Panc1 (cell line): Measurements from ENCODE around the gene TLX1. TPM values are rescaled to one million over a fixed set of nuclear protein-coding genes. Genes with fewer than 3 reads are reported as not detected.
A peak's percentile ranks its signal among the peaks of the same experiment; 100 is the strongest.

ENCODE experiments used
- ATAC-seq: fragments of 200-7000 bp; cut with Tn5 transposase; 2 replicates; pipeline ENCODE4 v1.9.1; 2020; ENCODE audit warnings: mild to moderate bottlenecking, moderate library complexity
- BruUV-seq: library from RNA; stranded (reverse); fragments of 400-500 nt; replicated peaks from 2 replicates; lab custom pipeline; 2021; lab: Mats Ljungman, UMichigan
- CTCF ChIA-PET: fragments of 300-600 bp; sonication (Branson Sonifier 250); formaldehyde crosslinking; loops from one replicate; lab custom pipeline; 2022; ENCODE audit warnings: antibody characterized with exemption; lab: Charles Lee
- POLR2A ChIA-PET: fragments of 300-600 bp; sonication (Branson Sonifier 250); formaldehyde crosslinking; loops from one replicate; lab custom pipeline; 2022; ENCODE audit warnings: antibody characterized with exemption; lab: Charles Lee
- DNase-seq: peaks from one replicate; pipeline ENCODE4 v3.0.0-alpha.2; 2010; ENCODE audit warnings: low read depth, low spot score
- H3K27ac ChIP-seq: 2 replicates; pipeline ENCODE4 v1.5.1; 2011; ENCODE audit warnings: mild to moderate bottlenecking, low read length, inconsistent platforms
- H3K27me3 ChIP-seq: fragments of 200-500 bp; sonication (Bioruptor generic); 2 replicates; pipeline ENCODE4 v1.6.0; 2014; ENCODE audit warnings: low read length, inconsistent platforms; ENCODE audit not compliant: control insufficient read depth, insufficient read depth
- H3K36me3 ChIP-seq: fragments of 200-500 bp; sonication (Bioruptor generic); 2 replicates; pipeline ENCODE4 v1.5.1; 2014; ENCODE audit warnings: inconsistent platforms, mild to moderate bottlenecking, low read length, moderate library complexity; ENCODE audit not compliant: control insufficient read depth, insufficient read depth
- H3K4me1 ChIP-seq: 2 replicates; pipeline ENCODE4 v1.5.1; 2011; ENCODE audit warnings: inconsistent platforms, mild to moderate bottlenecking, low read length, moderate library complexity; ENCODE audit not compliant: control insufficient read depth, insufficient read depth
- H3K4me3 ChIP-seq, 2 experiments: 2 replicates each; pipeline ENCODE4 v1.5.1; 2011 to 2012; ENCODE audit warnings: low read depth in 2 of 2, low read length in 2 of 2, mild to moderate bottlenecking in 2 of 2, inconsistent platforms in 1 of 2, moderate library complexity in 1 of 2
- H3K9me3 ChIP-seq: fragments of 200-500 bp; sonication (Bioruptor generic); 2 replicates; pipeline ENCODE4 v1.5.1; 2014; ENCODE audit warnings: low read depth, mild to moderate bottlenecking, inconsistent platforms, low read length, moderate library complexity; ENCODE audit not compliant: control insufficient read depth, insufficient read depth
- CTCF ChIP-seq: fragments of 450-650 bp; IDR thresholded peaks from 2 replicates; pipeline ENCODE4 v1.5.1; 2017; ENCODE audit warnings: mild to moderate bottlenecking
- POLR2AphosphoS5 ChIP-seq: IDR thresholded peaks from 2 replicates; pipeline ENCODE4 v1.6.1; 2012; ENCODE audit warnings: mild to moderate bottlenecking, low read depth, low read length, moderate library complexity
- REST ChIP-seq, 2 experiments: IDR thresholded peaks; 2 replicates each; pipeline ENCODE4 v1.6.1; 2011 to 2012; ENCODE audit warnings: low read depth in 2 of 2, control low read depth in 1 of 2, low read length in 1 of 2, mild to moderate bottlenecking in 1 of 2, moderate library complexity in 1 of 2; ENCODE audit not compliant: insufficient read depth in 1 of 2
- SIN3A ChIP-seq: IDR thresholded peaks from 2 replicates; pipeline ENCODE4 v1.6.1; 2012; ENCODE audit warnings: low read depth, mild to moderate bottlenecking, low read length, moderate library complexity, borderline replicate concordance; ENCODE audit not compliant: insufficient read depth
- TCF7L2 ChIP-seq: IDR thresholded peaks from 2 replicates; pipeline ENCODE4 v1.6.1; 2011; ENCODE audit warnings: mild to moderate bottlenecking, low read depth, low read length, inconsistent platforms
- in situ Hi-C: cut with HindIII; loops from 2 replicates; pipeline ENCODE4 v1.10.0; 2016; ENCODE audit warnings: low sequenced_read_pairs, low pct_unique_long_range_greater_than_20kb
- intact Hi-C: fragments of 100-400 bp; cut with micrococcal nuclease; formaldehyde crosslinking; loops from one replicate; pipeline ENCODE4 v1.10.0; 2022; ENCODE audit not compliant: unreplicated experiment
- total RNA-seq: library from RNA; stranded (reverse); gene quantifications from one replicate; pipeline ENCODE4 v1.2.1, GENCODE V29; 2021; ENCODE audit not compliant: unreplicated experiment

Gene TLX1
- total RNA-seq, 1 experiment from 2014 or later = 0.13 TPM

GRCh38 chr10:101112799-101113594 lies 18.1 kb upstream of the TLX1 start:
- BruUV-seq = no TSS peak
- ChIA-PET CTCF (interaction anchor here (0.6 to 0.8 kb wide), 3 partner anchors 29 to 72 kb away, joined by 3 to 13 read pairs (median 7); no protein-coding TSS in a partner anchor), POLR2A (interaction anchor here (0.6 kb wide), 1 partner anchor 11 kb away, joined by 4 read pairs; no protein-coding TSS in a partner anchor)
- no peaks in the 10 kb centered on the region for H3K9me3 ChIP-seq
- H3K27ac ChIP-seq = no peak overlapping the region
- TF ChIP-seq TCF7L2 = peak; percentile 59; the same call in 1 of the 2 replicates
- no peak for TF ChIP-seq CTCF
- intact Hi-C loops (no loop called here), in situ Hi-C loops (no loop called here)
- H3K27me3 ChIP-seq = no peaks in the 10 kb centered on the region
- H3K36me3 ChIP-seq = no peaks in the 10 kb centered on the region
- DNase-seq (no peak), ATAC-seq (0 out of 2 replicates have a peak, but pooled peaks have one; percentile 9)
- peaks cover 5% of the 10 kb centered on the region; the same call in 1 of the 2 replicates for H3K4me1 ChIP-seq
- H3K4me3 ChIP-seq = no peak overlapping the region

- Histone ChIP-seq H3K4me1 (peaks cover 5% of the 10 kb centered on the region; the same call in 1 of the 2 replicates), H3K36me3 (no peaks in the 10 kb centered on the region), H3K27ac (no peak overlapping the region), H3K9me3 (no peaks in the 10 kb centered on the region), H3K4me3 (no peak overlapping the region), H3K27me3 (no peaks in the 10 kb centered on the region)
- POLR2A ChIA-PET = interaction anchor here (0.6 kb wide), 1 partner anchor 10 kb away, joined by 4 read pairs; no protein-coding TSS in a partner anchor
- ATAC-seq = no peak
- intact Hi-C loops = no loop called here
- in situ Hi-C loops = no loop called here
- TF ChIP-seq POLR2AphosphoS5 (no peak), SIN3A (no peak), REST (IDR thresholded peaks at IDR 0.05; ENCODE audit: insufficient read depth in 1 of 2, low read depth in 2 of 2, low read length in 1 of 2) (no peak), CTCF (no peak), TCF7L2 (no peak)
- BruUV-seq = no TSS peak
- no peak for DNase-seq
- CTCF ChIA-PET = no interaction called here
These were observed 17.2 kb upstream of the TLX1 start for GRCh38 chr10:101113890-101114403.
